WI38 (cell line): ENCODE data around the gene PPIG.
"Not testable (repeated sequence)": the region's sequence is repeated elsewhere in the genome, so short reads cannot be mapped to it uniquely, and the experiment has no call there.

ENCODE experiments used
- H3K4me3 ChIP-seq: 2 replicates; pipeline ENCODE4 v1.5.1; 2011; ENCODE audit warnings: low read depth, mild to moderate bottlenecking, control low read depth, low read length
- TF ChIP-seq, protein P1 (sequence below): IDR thresholded peaks from 2 replicates; pipeline ENCODE4 v1.5.1; 2012; ENCODE audit warnings: low read depth, mild to moderate bottlenecking, control low read depth, low read length

Gene PPIG

DNA sequence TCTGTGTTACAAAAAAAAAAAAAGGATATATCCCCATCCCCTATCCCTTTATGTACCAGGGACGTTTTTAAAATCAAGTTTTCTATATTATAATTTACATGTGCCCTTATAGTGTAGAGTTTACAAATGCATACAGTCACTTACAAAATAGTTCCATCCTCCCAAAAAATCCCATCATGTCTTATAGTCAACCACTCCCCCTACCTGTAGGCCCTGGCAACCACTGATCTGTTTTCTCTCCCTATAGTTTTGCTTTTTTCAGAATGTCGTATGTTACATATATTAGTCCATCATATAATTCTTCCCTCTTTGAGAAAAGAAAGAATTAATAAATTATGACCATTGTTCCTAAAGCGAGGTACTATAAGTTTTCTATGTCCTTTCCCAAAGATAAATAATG, 92.2 kb downstream of the PPIG start:
- TF ChIP-seq, protein P1, sequence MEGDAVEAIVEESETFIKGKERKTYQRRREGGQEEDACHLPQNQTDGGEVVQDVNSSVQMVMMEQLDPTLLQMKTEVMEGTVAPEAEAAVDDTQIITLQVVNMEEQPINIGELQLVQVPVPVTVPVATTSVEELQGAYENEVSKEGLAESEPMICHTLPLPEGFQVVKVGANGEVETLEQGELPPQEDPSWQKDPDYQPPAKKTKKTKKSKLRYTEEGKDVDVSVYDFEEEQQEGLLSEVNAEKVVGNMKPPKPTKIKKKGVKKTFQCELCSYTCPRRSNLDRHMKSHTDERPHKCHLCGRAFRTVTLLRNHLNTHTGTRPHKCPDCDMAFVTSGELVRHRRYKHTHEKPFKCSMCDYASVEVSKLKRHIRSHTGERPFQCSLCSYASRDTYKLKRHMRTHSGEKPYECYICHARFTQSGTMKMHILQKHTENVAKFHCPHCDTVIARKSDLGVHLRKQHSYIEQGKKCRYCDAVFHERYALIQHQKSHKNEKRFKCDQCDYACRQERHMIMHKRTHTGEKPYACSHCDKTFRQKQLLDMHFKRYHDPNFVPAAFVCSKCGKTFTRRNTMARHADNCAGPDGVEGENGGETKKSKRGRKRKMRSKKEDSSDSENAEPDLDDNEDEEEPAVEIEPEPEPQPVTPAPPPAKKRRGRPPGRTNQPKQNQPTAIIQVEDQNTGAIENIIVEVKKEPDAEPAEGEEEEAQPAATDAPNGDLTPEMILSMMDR: no peak
- H3K4me3 ChIP-seq: no peak overlapping the region

- H3K4me3 ChIP-seq: no peak overlapping the region
- TF ChIP-seq, protein P1: no peak
Measured at GRCh38 chr2:169676850-169677249, 92.7 kb downstream of the PPIG start.

DNA sequence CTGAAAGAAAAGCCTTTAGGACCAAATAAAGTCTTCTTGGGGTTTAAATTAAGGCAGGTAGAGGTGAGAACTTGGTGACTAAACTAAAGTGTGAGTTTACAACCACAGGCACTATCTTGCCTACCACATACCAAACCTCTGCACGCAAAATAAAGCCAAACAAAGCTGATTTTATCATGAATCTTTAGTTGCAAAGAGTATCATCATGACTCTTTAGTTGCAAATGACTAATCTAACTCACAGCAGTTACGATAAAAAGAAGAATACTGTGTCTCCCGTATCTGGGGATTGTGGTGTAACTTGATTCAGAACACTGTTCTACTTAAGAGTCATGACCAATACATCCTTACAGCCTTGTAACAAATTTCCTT, 98.9 kb downstream of the PPIG start:
- no peak overlapping the region for H3K4me3 ChIP-seq
- TF ChIP-seq, protein P1: no peak

- no peak overlapping the region for H3K4me3 ChIP-seq
- TF ChIP-seq, protein P1: no peak
Measured at GRCh38 chr2:169683425-169684134, 99.4 kb downstream of the PPIG start.

DNA sequence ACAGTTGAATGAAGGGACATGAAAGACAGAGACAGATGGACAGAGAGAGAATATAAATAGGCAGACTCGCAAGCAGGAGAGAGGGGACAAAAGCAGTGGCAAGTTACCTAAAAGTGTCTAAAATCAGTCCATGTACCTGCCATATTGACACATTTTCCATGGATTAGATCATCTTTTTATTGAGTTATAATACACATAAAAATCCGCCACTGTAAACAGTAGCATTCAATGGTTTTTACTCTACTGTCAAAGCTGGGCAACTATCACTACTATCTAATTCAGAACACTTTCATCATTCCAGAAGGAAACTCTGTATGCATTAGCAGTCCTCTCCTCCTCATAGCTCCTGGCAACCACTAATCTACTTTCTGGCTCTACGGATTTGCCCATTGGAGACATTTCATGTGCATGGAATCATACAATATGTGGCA, 100.0 kb downstream of the PPIG start:
- TF ChIP-seq, protein P1: no peak
- no peak overlapping the region for H3K4me3 ChIP-seq

- not testable (repeated sequence) for H3K4me3 ChIP-seq
Measured at GRCh38 chr2:169684712-169685111, 100.6 kb downstream of the PPIG start.

GRCh38 chr2:169686825-169687224, 102.7 kb downstream of the PPIG start:
- H3K4me3 ChIP-seq: not testable (repeated sequence)

GRCh38 chr2:169687943-169688342, 103.8 kb downstream of the PPIG start:
- H3K4me3 ChIP-seq: not testable (repeated sequence)

DNA sequence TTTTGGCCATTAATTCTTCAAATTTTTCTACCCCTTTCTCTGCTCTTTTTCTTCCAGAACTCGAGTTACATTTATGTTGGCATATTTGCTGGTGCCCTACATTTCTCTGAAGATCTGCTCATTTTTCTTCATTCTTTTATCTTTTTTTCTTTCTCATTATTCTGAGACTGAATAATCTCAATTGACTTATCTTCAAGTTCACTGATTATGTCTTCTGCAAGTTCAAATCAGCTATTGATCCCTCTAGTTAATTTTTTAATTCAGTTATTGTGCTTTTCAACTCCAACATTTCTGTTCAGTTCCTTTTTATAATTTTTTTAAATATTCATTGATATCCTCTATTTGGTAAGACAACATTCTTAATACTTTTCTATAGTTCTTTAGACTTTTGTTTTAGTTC, 106.8 kb downstream of the PPIG start:
- TF ChIP-seq, protein P1: no peak
- H3K4me3 ChIP-seq: no peak overlapping the region
